CD4-positive, alpha-beta T cell (primary cell): Measurements from ENCODE around the gene TMEM42. TPM values are rescaled to one million over a fixed set of nuclear protein-coding genes. Genes with fewer than 3 reads are reported as not detected.
A peak's percentile ranks its signal among the peaks of the same experiment; 100 is the strongest.

Experiments
- ATAC-seq: fragments of 200-7000 bp; cut with Tn5 transposase; one replicate; pipeline ENCODE4 v1.10.0; 2022; ENCODE audit warnings: mild to moderate bottlenecking; ENCODE audit not compliant: poor library complexity
- CTCF ChIA-PET: fragments of 350-600 bp; sonication (Branson Sonifier 250); formaldehyde crosslinking; loops from one replicate; lab custom pipeline; 2021; ENCODE audit warnings: antibody characterized with exemption, inconsistent platforms; lab: Charles Lee
- POLR2A ChIA-PET: fragments of 350-600 bp; sonication (Branson Sonifier 250); formaldehyde crosslinking; loops from one replicate; lab custom pipeline; 2021; ENCODE audit warnings: antibody characterized with exemption, inconsistent platforms; lab: Charles Lee
- DNase-seq, 14 experiments: peaks; one replicate each; pipeline ENCODE4 v3.0.0-alpha.2; 2013 to 2020; ENCODE audit warnings: mixed read lengths in 2 of 14
- H3K27ac ChIP-seq, 2 donors: one replicate each; pipeline versions ENCODE4 v1.5.1 to v1.7.0; 2013; ENCODE audit warnings: low read length in 2 of 2, low read depth in 1 of 2, mild to moderate bottlenecking in 1 of 2
- H3K27me3 ChIP-seq, 2 experiments: 1 replicate in 1 of 2; 2 replicates in 1 of 2; pipeline versions ENCODE4 v1.6.1 to v1.7.0; 2013; ENCODE audit warnings: low read length in 2 of 2, control low read depth in 1 of 2, mild to moderate bottlenecking in 1 of 2, moderate library complexity in 1 of 2; ENCODE audit not compliant: insufficient read depth in 2 of 2, control insufficient read depth in 1 of 2
- H3K36me3 ChIP-seq: one replicate; pipeline ENCODE4 v1.6.1; 2013; ENCODE audit warnings: low read length, control low read depth; ENCODE audit not compliant: insufficient read depth
- H3K4me1 ChIP-seq: one replicate; pipeline ENCODE4 v1.6.1; 2013; ENCODE audit warnings: low read length, control low read depth; ENCODE audit not compliant: insufficient read depth
- H3K4me3 ChIP-seq: one replicate; pipeline ENCODE4 v1.5.1; 2013; ENCODE audit warnings: mild to moderate bottlenecking, low read length, moderate library complexity
- H3K9me3 ChIP-seq, 2 experiments: 1 replicate in 1 of 2; 2 replicates in 1 of 2; pipeline versions ENCODE4 v1.6.1 to v1.7.0; 2013; ENCODE audit warnings: low read length in 2 of 2, mild to moderate bottlenecking in 2 of 2, control low read depth in 1 of 2, moderate library complexity in 1 of 2; ENCODE audit not compliant: control insufficient read depth in 1 of 2, insufficient read depth in 1 of 2
- H3K27ac Mint-ChIP-seq: one replicate; pipeline ENCODE4 v1.8.0; 2020; ENCODE audit warnings: mixed read lengths
- H3K27me3 Mint-ChIP-seq: one replicate; pipeline ENCODE4 v1.8.0; 2021; ENCODE audit warnings: mixed read lengths
- H3K36me3 Mint-ChIP-seq: one replicate; pipeline ENCODE4 v1.8.0; 2021; ENCODE audit warnings: low read depth, mixed read lengths
- H3K4me1 Mint-ChIP-seq: one replicate; pipeline ENCODE4 v1.8.0; 2021; ENCODE audit warnings: low read depth, mixed read lengths
- H3K4me3 Mint-ChIP-seq: one replicate; pipeline ENCODE4 v1.8.0; 2020; ENCODE audit warnings: mild to moderate bottlenecking, mixed read lengths
- H3K9me3 Mint-ChIP-seq: one replicate; pipeline ENCODE4 v1.8.0; 2020; ENCODE audit warnings: mixed read lengths
- intact Hi-C, 2 experiments: fragments of 100-400 bp; cut with DNase I in 1 of 2; cut with micrococcal nuclease in 1 of 2; formaldehyde crosslinking; loops; one replicate each; pipeline versions ENCODE4 v1.15.1 to v1.9.0; 2023 to 2025; cut with DNase I, micrococcal nuclease
- total RNA-seq, 174 experiments: library from RNA in 2 of 174; stranded (reverse) in 2 of 174; gene quantifications; one replicate each; pipeline ENCODE4 v1.2.3 and lab custom pipeline; 2021 to 2026
- TF ChIP-seq, protein P1 (sequence below): fragments of 200-600 bp; IDR thresholded peaks from one replicate; pipeline ENCODE4 v1.8.0; 2022; ENCODE audit warnings: antibody characterized with exemption, mild to moderate bottlenecking

Gene TMEM42
- total RNA-seq, 2 experiments from 2014 or later = 6.8 to 8.0 TPM

DNA sequence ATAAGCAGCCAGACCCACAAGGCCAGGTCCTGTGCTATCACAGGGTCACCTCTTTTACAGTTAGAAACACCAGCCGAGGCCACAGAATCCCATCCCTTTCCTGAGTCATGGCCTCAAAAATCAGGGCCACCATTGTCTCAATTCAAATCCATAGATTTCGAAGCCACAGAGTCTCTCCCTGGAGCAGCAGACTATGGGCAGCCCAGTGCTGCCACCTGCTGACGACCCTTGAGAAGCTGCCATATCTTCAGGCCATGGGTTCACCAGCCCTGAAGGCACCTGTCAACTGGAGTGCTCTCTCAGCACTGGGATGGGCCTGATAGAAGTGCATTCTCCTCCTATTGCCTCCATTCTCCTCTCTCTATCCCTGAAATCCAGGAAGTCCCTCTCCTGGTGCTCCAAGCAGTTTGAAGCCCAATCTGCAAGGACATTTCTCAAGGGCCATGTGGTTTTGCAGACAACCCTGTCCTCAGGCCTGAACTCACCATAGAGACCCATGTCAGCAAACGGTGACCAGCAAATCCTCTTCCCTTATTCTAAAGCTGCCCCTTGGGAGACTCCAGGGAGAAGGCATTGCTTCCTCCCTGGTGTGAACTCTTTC is 52.3 kb downstream of the TMEM42 start:
- intact Hi-C loops = loop anchor here (1.0 to 2.0 kb wide), 4 partner anchors 381 to 591 kb away; no protein-coding TSS in a partner anchor
- Mint-ChIP-seq H3K4me1 (no peaks in the 10 kb centered on the region), H3K36me3 (peaks cover 6% of the 10 kb centered on the region), H3K27ac (no peak overlapping the region), H3K9me3 (peaks cover 2% of the 10 kb centered on the region), H3K27me3 (peaks cover 23% of the 10 kb centered on the region), H3K4me3 (no peak overlapping the region)
- Histone ChIP-seq H3K4me3 (no peak overlapping the region), H3K4me1 (no peaks in the 10 kb centered on the region), H3K9me3 (peaks cover 0 to 7% of the 10 kb centered on the region in 2 experiments), H3K27me3 (peaks cover 8 to 11% of the 10 kb centered on the region in 2 experiments), H3K36me3 (peaks cover 8% of the 10 kb centered on the region), H3K27ac (no peak overlapping the region)
- TF ChIP-seq, protein P1, sequence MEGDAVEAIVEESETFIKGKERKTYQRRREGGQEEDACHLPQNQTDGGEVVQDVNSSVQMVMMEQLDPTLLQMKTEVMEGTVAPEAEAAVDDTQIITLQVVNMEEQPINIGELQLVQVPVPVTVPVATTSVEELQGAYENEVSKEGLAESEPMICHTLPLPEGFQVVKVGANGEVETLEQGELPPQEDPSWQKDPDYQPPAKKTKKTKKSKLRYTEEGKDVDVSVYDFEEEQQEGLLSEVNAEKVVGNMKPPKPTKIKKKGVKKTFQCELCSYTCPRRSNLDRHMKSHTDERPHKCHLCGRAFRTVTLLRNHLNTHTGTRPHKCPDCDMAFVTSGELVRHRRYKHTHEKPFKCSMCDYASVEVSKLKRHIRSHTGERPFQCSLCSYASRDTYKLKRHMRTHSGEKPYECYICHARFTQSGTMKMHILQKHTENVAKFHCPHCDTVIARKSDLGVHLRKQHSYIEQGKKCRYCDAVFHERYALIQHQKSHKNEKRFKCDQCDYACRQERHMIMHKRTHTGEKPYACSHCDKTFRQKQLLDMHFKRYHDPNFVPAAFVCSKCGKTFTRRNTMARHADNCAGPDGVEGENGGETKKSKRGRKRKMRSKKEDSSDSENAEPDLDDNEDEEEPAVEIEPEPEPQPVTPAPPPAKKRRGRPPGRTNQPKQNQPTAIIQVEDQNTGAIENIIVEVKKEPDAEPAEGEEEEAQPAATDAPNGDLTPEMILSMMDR = peak; percentile 76
- CTCF ChIA-PET = interaction anchor here (1.0 to 2.6 kb wide), 4 partner anchors 10 to 381 kb away, joined by 3 to 14 read pairs (median 4); no protein-coding TSS in a partner anchor
- DNase-seq (peak; percentile 46 to 80 (median 58)), ATAC-seq (peak; percentile 64)
- POLR2A ChIA-PET = no interaction called here

DNA sequence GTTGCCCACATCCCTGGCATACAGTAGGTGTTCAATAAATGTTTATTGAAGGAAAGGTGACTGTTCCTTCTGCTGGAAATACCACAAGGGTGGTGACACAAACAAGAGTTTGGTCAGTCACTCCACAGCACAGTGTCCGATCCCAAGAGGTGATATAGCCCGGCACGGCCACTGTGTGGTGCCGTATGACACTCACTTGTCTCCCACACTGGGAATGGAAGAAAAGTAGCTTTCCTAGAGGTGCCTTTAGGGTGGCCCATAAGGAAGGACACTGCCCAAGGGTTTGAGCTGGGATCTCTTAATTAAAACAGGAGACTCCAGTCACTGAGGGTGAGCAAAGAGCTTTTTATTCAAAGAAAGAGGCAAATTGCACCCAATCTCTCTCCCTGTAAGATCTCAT is 53.2 kb downstream of the TMEM42 start:
- CTCF ChIA-PET = interaction anchor here (1.0 to 1.4 kb wide), 2 partner anchors 9 to 72 kb away, joined by 3 to 6 read pairs; no protein-coding TSS in a partner anchor
- intact Hi-C loops = loop anchor here (1.0 to 2.0 kb wide), 4 partner anchors 382 to 592 kb away; no protein-coding TSS in a partner anchor
- peaks cover 8% of the 10 kb centered on the region for H3K36me3 ChIP-seq
- H3K27me3 ChIP-seq = peaks cover 4 to 6% of the 10 kb centered on the region in 2 experiments
- H3K4me3 ChIP-seq = no peak overlapping the region
- Mint-ChIP-seq H3K36me3 (peaks cover 6% of the 10 kb centered on the region), H3K4me3 (no peak overlapping the region), H3K9me3 (peaks cover 2% of the 10 kb centered on the region), H3K4me1 (no peaks in the 10 kb centered on the region), H3K27ac (no peak overlapping the region), H3K27me3 (peaks cover 15% of the 10 kb centered on the region)
- ATAC-seq (no peak), DNase-seq (no peak)
- no peak overlapping the region for H3K27ac ChIP-seq
- H3K9me3 ChIP-seq = no peaks in the 10 kb centered on the region
- POLR2A ChIA-PET = no interaction called here
- TF ChIP-seq, protein P1 = no peak
- H3K4me1 ChIP-seq = no peaks in the 10 kb centered on the region

Other genes with a start within 250 kb of the TMEM42 start
- gene ZNF197, start 236.9 kb upstream of the TMEM42 start, total RNA-seq = 1 to 10 TPM; 3.2 to 3.5 TPM
- under 1 TPM; 0.52 to 0.59 TPM for gene ZNF35, start 213.2 kb upstream of the TMEM42 start, total RNA-seq
- gene ZNF502, start 149.3 kb upstream of the TMEM42 start, total RNA-seq = 1 to 10 TPM; 1.9 to 2.7 TPM
- gene ZNF501, start 132.3 kb upstream of the TMEM42 start, total RNA-seq = under 1 TPM; 0.22 to 0.47 TPM
- gene KIAA1143, start 100.3 kb upstream of the TMEM42 start, total RNA-seq = 10 to 100 TPM; 24.4 to 31.7 TPM
- gene KIF15, start 100.1 kb upstream of the TMEM42 start, total RNA-seq = under 1 TPM; 0.08 to 0.11 TPM
- gene TGM4, start 12.7 kb downstream of the TMEM42 start, total RNA-seq = not detected
- 10 to 100 TPM; 34.4 to 34.6 TPM for gene ZDHHC3, start 114.3 kb downstream of the TMEM42 start, total RNA-seq
- gene EXOSC7, start 114.3 kb downstream of the TMEM42 start, total RNA-seq = 10 to 100 TPM; 28.1 to 28.4 TPM
- under 1 TPM; 0.34 to 0.36 TPM for gene CLEC3B, start 164.4 kb downstream of the TMEM42 start, total RNA-seq